Gastrocnemius medialis (tissue), 4 donors: ENCODE measurements around the gene ADGRD2.

Experiments
- POLR2A ChIP-seq, 2 donors: fragments of 450-650 bp; IDR thresholded peaks; one replicate each; pipeline ENCODE4 v1.6.1; 2017; ENCODE audit warnings: antibody characterized with exemption in 2 of 2, mild to moderate bottlenecking in 2 of 2, moderate library complexity in 2 of 2
- TF ChIP-seq, protein P1 (sequence below), 5 experiments: fragments of 450-650 bp in 3 of 5; fragments of 200-600 bp in 2 of 5; sonication (generic) in 2 of 5; IDR thresholded peaks in 4 of 5; conservative IDR thresholded peaks in 1 of 5; 1 replicate in 4 of 5; 2 replicates in 1 of 5; pipeline ENCODE4 v1.5.1; 2016 to 2019; ENCODE audit warnings: antibody characterized with exemption in 5 of 5, mild to moderate bottlenecking in 3 of 5, moderate library complexity in 3 of 5

DNA sequence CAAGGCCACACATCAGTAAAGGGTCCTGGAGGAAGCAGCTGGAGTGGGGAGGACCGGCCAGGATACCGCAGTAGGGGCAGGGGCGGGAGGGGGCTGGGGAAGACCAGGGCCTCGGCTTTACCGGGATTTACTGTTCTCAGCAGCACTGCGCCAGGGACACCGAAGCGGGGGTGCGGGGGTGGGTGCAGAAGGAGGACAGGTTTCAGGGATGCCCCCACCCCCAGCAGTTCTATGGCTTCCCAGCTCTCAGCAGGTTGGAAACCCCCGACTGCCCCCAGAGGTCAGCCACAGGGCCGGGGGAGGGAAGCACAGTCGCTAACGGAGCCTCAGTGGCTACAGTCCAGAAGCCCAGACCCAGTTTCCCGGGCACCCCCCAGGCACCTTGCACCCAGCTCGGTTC lies 35.7 kb downstream of the ADGRD2 start:
- TF ChIP-seq, protein P1, sequence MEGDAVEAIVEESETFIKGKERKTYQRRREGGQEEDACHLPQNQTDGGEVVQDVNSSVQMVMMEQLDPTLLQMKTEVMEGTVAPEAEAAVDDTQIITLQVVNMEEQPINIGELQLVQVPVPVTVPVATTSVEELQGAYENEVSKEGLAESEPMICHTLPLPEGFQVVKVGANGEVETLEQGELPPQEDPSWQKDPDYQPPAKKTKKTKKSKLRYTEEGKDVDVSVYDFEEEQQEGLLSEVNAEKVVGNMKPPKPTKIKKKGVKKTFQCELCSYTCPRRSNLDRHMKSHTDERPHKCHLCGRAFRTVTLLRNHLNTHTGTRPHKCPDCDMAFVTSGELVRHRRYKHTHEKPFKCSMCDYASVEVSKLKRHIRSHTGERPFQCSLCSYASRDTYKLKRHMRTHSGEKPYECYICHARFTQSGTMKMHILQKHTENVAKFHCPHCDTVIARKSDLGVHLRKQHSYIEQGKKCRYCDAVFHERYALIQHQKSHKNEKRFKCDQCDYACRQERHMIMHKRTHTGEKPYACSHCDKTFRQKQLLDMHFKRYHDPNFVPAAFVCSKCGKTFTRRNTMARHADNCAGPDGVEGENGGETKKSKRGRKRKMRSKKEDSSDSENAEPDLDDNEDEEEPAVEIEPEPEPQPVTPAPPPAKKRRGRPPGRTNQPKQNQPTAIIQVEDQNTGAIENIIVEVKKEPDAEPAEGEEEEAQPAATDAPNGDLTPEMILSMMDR (IDR thresholded peaks at IDR 0.05 in 4 of 5, conservative IDR thresholded peaks at IDR 0.05 in 1 of 5), result no peak
- TF ChIP-seq POLR2A (IDR thresholded peaks at IDR 0.05), result no peak
